HCT116 (cell line): ENCODE data around the gene PIEZO2.

ENCODE experiments used
- CEBPB ChIP-seq: IDR thresholded peaks from 2 replicates; pipeline ENCODE4 v1.6.1; 2012; ENCODE audit warnings: low read depth
- ELF1 ChIP-seq: IDR thresholded peaks from 2 replicates; pipeline ENCODE4 v1.6.1; 2012; ENCODE audit warnings: low read depth, borderline replicate concordance
- FOSL1 ChIP-seq: IDR thresholded peaks from 2 replicates; pipeline ENCODE4 v1.6.1; 2012; ENCODE audit warnings: low read depth
- JUND ChIP-seq: IDR thresholded peaks from 2 replicates; pipeline ENCODE4 v1.6.1; 2012
- POLR2A ChIP-seq: IDR thresholded peaks from 2 replicates; pipeline ENCODE4 v1.7.0; 2011; ENCODE audit warnings: borderline replicate concordance; ENCODE audit not compliant: insufficient read depth, insufficient read length; ENCODE audit errors: extremely low read depth
- POLR2AphosphoS5 ChIP-seq: IDR thresholded peaks from 2 replicates; pipeline ENCODE4 v1.6.1; 2011; ENCODE audit warnings: mild to moderate bottlenecking, low read depth, low read length, moderate library complexity
- TF ChIP-seq, protein P1 (sequence below): IDR thresholded peaks from 2 replicates; pipeline ENCODE4 v1.6.1; 2012
- TF ChIP-seq, protein P2 (sequence below), 3 experiments: fragments of 200-600 bp in 1 of 3; sonication (generic) in 1 of 3; IDR thresholded peaks in 2 of 3; conservative IDR thresholded peaks in 1 of 3; 2 replicates each; pipeline ENCODE4 v1.5.1; 2012 to 2017; ENCODE audit warnings: low read depth in 2 of 3, low read length in 2 of 3, antibody characterized with exemption in 1 of 3, borderline replicate concordance in 1 of 3, control low read depth in 1 of 3, mild to moderate bottlenecking in 1 of 3, mixed read lengths in 1 of 3, mixed run types in 1 of 3, moderate library complexity in 1 of 3; ENCODE audit not compliant: insufficient read depth in 1 of 3
- TF ChIP-seq, protein P3 (sequence below): IDR thresholded peaks from 2 replicates; pipeline ENCODE4 v1.6.1; 2012; ENCODE audit warnings: low read depth

DNA sequence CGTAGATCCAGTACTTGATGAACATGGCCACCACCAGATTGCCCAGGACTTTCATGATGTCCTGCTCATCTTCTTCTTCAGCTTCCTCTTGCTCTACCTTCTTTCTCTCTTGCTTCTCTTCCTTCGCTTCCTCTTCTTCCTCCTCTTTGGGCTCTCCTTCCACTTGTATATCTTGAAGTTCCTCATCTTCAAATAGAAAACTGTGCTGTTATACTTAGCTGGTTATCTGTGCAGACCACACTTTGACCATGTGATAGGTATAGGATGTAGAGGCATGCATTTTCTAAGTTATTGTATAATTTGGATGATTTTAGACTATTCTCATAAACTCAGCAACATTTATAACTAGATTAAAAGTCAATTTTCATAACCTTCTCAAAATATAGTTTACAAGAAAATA, 360.2 kb downstream of the PIEZO2 start:
- TF ChIP-seq FOSL1 (no peak), CEBPB (no peak), ELF1 (no peak), POLR2AphosphoS5 (no peak), POLR2A (no peak), JUND (no peak)
- TF ChIP-seq, protein P1, sequence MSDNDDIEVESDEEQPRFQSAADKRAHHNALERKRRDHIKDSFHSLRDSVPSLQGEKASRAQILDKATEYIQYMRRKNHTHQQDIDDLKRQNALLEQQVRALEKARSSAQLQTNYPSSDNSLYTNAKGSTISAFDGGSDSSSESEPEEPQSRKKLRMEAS, result no peak
- TF ChIP-seq, protein P2, sequence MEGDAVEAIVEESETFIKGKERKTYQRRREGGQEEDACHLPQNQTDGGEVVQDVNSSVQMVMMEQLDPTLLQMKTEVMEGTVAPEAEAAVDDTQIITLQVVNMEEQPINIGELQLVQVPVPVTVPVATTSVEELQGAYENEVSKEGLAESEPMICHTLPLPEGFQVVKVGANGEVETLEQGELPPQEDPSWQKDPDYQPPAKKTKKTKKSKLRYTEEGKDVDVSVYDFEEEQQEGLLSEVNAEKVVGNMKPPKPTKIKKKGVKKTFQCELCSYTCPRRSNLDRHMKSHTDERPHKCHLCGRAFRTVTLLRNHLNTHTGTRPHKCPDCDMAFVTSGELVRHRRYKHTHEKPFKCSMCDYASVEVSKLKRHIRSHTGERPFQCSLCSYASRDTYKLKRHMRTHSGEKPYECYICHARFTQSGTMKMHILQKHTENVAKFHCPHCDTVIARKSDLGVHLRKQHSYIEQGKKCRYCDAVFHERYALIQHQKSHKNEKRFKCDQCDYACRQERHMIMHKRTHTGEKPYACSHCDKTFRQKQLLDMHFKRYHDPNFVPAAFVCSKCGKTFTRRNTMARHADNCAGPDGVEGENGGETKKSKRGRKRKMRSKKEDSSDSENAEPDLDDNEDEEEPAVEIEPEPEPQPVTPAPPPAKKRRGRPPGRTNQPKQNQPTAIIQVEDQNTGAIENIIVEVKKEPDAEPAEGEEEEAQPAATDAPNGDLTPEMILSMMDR (IDR thresholded peaks at IDR 0.05 in 2 of 3, conservative IDR thresholded peaks at IDR 0.05 in 1 of 3; ENCODE audit: borderline replicate concordance in 1 of 3, insufficient read depth in 1 of 3, low read depth in 2 of 3, low read length in 2 of 3), result no peak
- TF ChIP-seq, protein P3, sequence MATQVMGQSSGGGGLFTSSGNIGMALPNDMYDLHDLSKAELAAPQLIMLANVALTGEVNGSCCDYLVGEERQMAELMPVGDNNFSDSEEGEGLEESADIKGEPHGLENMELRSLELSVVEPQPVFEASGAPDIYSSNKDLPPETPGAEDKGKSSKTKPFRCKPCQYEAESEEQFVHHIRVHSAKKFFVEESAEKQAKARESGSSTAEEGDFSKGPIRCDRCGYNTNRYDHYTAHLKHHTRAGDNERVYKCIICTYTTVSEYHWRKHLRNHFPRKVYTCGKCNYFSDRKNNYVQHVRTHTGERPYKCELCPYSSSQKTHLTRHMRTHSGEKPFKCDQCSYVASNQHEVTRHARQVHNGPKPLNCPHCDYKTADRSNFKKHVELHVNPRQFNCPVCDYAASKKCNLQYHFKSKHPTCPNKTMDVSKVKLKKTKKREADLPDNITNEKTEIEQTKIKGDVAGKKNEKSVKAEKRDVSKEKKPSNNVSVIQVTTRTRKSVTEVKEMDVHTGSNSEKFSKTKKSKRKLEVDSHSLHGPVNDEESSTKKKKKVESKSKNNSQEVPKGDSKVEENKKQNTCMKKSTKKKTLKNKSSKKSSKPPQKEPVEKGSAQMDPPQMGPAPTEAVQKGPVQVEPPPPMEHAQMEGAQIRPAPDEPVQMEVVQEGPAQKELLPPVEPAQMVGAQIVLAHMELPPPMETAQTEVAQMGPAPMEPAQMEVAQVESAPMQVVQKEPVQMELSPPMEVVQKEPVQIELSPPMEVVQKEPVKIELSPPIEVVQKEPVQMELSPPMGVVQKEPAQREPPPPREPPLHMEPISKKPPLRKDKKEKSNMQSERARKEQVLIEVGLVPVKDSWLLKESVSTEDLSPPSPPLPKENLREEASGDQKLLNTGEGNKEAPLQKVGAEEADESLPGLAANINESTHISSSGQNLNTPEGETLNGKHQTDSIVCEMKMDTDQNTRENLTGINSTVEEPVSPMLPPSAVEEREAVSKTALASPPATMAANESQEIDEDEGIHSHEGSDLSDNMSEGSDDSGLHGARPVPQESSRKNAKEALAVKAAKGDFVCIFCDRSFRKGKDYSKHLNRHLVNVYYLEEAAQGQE, result no peak
